ENCODE measurements around the gene EIF1AD. TPM values are rescaled to one million over a fixed set of nuclear protein-coding genes. Genes with fewer than 3 reads are reported as not detected.
A peak's percentile ranks its signal among the peaks of the same experiment; 100 is the strongest.

EIF1AD gene
- total and polyA plus RNA-seq, 2 of the 8 experiments (the other 6 are each of a cell fraction or from before 2014, with no cell fraction given) = 32.6 to 39.9 TPM

- TF ChIP-seq SUZ12 (IDR thresholded peaks at IDR 0.05; ENCODE audit: low read length) = no peak
- peak; percentile 44 for TF ChIP-seq ASH2L (IDR thresholded peaks at IDR 0.05; ENCODE audit: low read length)
- TF ChIP-seq CTBP2 (IDR thresholded peaks at IDR 0.05; ENCODE audit: borderline replicate concordance, insufficient read depth, insufficient read length, low read length) = no peak
- peak; percentile 92 for TF ChIP-seq SP1 (IDR thresholded peaks at IDR 0.05; ENCODE audit: low read depth, low read length)
- peak; percentile 47; the same call in 1 of the 2 replicates for TF ChIP-seq RXRA (IDR thresholded peaks at IDR 0.05; ENCODE audit: insufficient read depth, low read depth, low read length)
- peak; percentile 63; the same call in 1 of the 2 replicates for TF ChIP-seq EGR1 (IDR thresholded peaks at IDR 0.05; ENCODE audit: borderline replicate concordance, low read depth, low read length)
- peak; percentile 72; the same call in 1 of the 2 replicates for TF ChIP-seq SP4 (IDR thresholded peaks at IDR 0.05; ENCODE audit: low read length)
- peak; percentile 19; the same call in 1 of the 2 replicates for TF ChIP-seq E2F6 (IDR thresholded peaks at IDR 0.05)
- 0 out of 2 replicates have a peak, but pooled peaks have one; percentile 31 for TF ChIP-seq MAX (IDR thresholded peaks at IDR 0.05)
- peak; percentile 72 to 91; a peak in 2 of 4 replicates for TF ChIP-seq SIN3A (conservative IDR thresholded peaks at IDR 0.05 in 1 of 2, IDR thresholded peaks at IDR 0.05 in 1 of 2; ENCODE audit: low read depth in 1 of 2, low read length in 2 of 2)
- TF ChIP-seq GABPA (IDR thresholded peaks at IDR 0.05; ENCODE audit: borderline replicate concordance, insufficient read depth, low read length) = peak; percentile 37; the same call in 1 of the 2 replicates
- TF ChIP-seq MAFK (IDR thresholded peaks at IDR 0.05; ENCODE audit: low read depth, low read length) = no peak
- TF ChIP-seq YY1 (IDR thresholded peaks at IDR 0.05; ENCODE audit: low read depth, low read length) = peak; percentile 76
Measured at GRCh38 chr11:66045177-66045639, 43.3 kb upstream of the EIF1AD start (continued).

All from H1 (cell line).